Activated gamma-delta T cell treated with anti-CD3 and anti-CD28 coated beads, Interleukin-2, amount 50 U/mL, for 16 hours (primary cell): ENCODE data around the gene GDF10.

Experiments
- DNase-seq: peaks from one replicate; pipeline ENCODE4 v3.0.0-alpha.2; 2020; ENCODE audit warnings: low read depth

GDF10 gene, protein sequence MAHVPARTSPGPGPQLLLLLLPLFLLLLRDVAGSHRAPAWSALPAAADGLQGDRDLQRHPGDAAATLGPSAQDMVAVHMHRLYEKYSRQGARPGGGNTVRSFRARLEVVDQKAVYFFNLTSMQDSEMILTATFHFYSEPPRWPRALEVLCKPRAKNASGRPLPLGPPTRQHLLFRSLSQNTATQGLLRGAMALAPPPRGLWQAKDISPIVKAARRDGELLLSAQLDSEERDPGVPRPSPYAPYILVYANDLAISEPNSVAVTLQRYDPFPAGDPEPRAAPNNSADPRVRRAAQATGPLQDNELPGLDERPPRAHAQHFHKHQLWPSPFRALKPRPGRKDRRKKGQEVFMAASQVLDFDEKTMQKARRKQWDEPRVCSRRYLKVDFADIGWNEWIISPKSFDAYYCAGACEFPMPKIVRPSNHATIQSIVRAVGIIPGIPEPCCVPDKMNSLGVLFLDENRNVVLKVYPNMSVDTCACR

DNA sequence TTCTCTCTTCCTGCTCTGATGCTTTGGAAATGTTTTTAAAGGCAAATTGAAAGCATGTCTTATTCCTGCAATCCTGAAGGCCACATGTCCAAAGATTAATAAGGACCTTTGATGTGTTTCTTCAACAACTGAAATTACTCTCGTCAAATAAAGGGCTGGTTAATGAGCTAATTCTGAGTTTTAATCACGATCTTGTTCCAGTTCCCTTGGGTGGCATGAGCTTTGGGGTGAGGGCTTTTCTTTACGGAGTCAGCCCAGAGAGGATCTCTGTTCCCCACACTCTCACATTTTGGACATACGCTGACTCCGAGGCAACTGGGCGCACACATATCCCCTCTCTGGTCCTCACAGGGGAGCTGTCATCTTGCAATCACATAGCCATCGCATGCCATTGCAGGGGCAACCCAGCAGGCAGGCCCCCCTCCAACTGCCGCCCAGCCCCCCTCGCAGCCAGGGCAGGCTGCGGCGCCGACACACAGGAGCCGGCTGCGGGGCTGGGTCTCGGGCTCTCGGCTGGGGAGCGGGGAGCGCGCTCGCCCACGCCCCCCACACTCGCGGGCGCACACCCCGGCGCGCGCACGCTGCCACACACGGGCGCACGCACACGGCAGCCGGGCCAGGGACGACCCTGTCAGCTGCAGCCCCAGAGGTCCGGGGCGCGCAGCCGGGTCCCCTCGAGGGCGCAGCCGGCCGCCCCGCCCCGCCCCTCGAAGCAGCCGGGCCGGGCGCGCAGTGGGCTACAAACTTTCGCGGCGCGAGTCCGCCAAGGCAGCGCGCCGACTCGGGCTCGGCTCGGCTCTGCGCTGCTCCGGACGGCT lies at the start of gene GDF10:
Gene GDF10, plus strand, starts transcription at position 587 of the 818 bp plus-strand sequence. CDS start 455 bp downstream, outside the sequence.
- DNase-seq: no peak

DNA sequence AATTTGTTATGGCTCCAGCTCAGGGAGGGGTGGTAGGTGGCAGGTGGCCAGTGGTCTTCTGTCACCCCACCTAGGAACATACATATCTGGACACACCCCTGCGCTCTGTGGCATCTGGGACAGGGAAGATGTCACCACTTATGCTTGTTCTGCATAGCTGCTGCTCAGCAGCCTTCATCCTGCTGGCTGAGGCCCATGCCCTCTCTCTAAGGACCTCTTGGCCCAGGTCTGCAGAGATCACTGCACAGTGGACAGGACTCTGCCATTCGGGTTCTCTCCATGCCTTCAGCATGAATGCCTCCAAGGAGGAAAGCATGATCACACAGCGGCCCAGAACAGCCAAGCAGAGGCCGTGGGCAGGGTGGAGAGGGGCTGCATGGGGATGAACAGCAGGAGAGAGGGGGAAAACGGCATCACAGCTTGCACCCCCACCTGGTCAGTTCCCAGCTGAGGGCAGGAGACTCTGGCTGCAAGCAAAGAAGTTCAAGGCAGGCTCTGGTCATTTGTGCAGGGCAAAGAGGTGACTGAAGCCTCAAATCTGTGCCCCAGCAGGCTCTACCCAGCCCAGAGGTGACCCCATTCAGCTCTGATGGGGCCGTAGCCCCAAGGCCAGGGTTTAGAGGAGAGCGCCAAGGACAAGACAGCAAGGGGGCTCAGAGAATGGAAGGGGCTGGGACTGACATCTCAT lies 47.8 kb upstream of the GDF10 start:
- no peak for DNase-seq

DNA sequence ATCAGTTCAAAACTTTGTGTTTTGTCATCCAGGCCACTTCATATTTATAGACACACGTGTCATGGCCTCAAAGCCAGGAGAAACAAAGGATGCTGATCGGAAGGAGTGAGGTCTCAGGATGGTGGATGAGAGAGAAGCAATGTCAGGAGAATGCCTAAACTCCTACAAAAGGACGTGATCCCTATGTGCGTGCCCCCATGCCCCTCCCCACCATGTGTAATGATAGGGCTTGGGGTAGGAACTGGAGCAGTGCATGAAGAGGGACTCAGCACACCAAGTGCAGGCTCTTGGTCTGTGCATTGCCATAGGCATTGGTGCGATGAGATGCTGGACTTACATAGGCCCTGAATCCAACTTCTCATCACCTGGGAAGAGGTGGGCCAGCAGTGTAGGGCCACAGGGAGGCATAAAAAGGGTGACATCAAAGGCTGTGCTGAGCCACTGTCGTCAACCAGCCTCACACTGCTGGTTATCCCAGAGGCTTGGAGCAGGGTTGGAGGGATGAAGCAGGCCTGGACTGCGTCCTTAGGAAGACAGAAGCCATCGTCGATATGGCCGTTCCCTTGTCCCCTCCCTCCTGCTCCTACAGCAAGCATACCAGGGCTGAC lies 46.9 kb upstream of the GDF10 start:
- DNase-seq: no peak

DNA sequence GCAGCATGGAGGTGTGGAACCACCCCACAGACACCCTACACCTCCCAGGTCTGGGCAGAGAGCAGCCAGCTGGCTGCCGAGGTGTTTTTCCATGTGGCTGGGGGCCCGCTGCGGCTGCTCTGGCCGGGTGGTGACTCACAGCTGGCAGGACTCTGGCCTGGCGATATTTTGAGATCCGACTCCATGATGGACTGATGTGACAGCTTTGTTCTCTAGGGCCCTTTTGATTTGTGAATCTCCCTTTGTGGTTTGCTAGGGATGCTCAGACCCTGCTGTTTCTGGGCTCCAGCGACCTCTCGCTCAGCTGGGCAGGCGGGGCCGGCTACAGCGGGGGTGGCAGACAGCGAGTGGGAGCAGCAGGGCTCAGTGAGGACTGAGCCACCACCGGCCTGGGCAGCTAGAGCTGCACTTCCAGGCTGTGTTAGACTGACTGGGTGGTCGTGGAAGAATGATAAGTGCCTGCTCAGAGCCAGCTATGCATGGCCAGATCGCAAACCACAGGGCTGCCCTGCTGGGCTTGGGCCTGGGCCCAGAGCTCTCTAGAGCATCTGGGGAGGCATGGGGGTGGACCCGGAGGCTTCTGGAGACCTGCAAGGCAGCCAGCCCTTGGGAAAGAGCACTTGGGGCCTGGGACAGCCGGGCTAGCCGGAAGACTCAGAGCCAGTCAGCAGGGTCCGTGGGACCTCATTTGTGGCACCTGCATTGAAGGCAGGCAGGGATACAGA lies 46.2 kb upstream of the GDF10 start:
- DNase-seq: no peak

DNA sequence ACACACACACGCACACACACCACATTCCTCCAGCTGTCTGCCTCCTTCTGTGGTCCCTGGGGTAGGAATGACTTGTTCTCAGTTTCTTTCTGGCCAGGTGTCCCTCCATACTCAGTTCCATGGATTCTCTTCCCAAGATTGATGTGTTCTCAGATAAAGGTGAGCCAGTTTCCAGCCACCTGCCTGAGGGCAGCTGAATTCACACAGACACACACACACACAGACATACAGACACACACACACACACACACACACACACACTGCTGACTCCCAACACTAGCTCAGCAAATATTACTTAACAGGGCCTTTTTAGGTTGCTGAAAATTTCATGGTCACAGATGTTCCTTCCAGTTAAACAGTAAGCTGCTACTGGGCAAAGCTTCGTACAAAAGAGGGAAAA lies 45.4 kb upstream of the GDF10 start:
- no peak for DNase-seq

DNA sequence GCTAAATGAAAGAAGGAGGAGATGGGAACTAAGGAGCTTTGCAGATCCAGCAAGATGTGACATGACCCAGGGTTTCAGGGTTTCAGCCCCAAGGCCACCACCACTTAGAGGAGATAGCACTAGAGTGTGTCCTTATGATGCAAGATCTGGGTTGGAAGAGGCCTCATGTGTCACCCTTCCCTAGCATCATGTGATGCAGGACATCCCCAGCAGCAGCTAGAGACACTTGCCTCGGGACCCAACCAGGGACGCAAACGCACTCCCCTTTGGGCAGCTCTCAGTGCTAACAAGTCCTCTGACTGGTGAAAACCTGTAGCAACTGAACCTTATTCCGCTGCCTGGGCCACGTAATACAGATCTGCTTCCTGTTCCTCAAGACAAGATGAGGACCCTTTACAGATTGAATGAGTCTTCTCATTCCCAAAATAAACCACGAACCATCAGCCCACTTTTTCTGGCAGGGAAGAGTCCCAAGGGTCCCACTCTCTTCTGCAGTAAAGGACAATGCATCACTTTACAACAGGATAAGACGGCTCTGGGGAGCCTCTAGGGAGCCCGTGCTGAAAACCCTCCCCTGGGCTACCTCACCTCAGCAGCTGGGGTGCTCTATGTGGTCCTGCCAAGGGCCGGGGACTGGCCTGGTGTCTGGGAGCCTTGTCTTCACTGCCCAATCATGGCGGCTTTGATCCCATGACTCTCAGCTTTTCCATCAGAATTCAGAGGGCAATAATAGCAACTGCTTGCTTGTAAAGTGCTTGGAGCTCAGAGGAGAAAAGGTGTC lies 44.8 kb upstream of the GDF10 start:
- DNase-seq: no peak

DNA sequence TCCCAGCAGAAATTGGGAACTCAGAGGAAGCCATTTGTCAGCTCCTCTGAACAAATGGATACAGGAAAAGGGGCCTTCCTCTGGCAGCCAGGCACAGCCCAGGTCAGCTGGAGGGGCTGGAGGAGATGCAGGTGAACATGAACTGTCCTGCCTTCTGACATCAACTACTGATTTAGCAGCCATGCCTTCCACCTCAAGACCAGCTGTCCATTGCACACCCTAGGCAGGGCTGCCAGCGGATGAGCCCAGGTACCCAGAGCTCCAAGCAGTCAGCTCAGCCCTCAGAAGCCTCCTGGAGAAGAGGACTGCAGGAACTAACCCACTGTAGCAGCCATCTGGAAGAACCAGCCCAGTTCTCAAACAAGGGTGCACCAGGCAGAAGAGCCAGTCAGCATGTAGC lies 44.1 kb upstream of the GDF10 start:
- no peak for DNase-seq

DNA sequence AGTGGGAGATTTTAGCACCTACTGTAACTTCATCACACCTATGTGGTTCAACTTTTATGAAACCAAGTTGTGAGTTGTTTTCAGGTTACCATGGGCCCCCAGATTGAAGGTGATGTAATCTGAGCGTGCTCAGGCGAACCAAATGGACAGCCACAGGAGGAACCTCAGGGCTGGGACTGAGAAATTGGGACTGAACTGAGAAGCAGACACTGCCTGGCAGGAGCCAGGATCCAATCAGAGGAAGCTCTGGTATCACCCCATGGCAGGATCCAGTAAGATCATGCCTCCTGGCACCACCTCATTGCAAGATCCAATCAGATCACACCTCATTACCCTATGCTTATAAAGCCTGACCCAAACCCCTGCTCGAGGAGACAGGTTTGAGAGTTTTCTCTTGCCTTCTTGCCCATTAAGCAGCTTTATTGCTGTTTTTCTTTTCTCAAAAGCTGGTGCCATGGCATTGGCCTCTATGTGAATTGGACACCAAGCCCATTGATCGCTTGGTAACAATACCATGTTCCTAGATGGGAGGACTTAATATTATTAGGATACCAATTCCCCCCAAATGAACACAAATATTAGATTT lies 43.2 kb upstream of the GDF10 start:
- no peak for DNase-seq

DNA sequence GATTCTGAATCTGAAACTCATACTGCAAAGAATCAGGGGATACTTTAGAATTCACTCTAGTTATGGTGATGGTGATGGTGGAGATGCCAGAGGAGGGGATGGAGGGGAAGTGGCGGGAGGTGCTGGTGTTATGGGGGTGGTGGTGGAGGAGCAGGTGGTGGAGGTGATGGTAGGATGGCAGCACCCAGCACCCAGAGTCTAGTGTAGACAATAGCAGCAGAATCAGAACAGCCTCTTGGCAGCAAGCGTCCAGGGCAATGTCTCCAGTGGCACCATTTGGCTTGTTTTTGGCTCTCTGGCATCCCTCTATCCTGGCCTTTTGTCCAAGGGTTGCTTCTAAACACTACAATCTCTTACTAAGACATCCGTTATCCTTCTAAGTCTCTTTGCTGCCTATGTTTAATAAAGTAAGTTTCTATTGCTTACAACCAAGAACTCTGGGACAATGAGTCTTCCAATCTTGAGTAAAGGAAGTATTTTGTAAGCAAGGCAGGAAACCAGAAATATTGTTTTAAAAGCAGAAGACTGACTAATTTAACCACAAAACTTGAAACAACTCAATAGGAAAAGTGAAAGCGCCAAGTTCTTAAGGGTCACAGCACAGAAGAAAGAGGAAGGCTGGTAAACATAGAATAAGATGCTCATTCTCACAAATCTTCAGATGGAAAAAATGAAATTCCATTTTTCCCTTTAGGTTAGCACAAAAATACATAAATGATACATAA lies 42.4 kb upstream of the GDF10 start:
- no peak for DNase-seq

DNA sequence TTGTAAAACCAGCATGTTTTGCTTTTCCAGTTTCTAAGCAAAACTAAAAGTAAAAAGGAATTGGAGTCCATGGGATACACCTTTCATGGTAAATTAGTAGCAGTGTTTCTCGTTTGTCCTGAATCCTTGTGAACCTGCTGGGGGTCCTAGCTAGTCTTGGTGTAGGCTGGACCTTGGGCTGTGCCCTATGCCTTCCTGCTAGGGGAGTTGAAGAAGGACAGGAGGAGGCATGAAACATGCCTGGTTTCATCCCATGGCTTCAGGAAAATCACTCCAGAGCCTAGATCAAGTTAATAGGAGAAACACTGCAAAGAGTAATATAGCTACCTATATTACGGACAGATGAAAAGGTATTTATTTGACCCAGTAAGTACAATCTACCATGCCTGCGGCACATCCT lies 41.1 kb upstream of the GDF10 start:
- DNase-seq: no peak

DNA sequence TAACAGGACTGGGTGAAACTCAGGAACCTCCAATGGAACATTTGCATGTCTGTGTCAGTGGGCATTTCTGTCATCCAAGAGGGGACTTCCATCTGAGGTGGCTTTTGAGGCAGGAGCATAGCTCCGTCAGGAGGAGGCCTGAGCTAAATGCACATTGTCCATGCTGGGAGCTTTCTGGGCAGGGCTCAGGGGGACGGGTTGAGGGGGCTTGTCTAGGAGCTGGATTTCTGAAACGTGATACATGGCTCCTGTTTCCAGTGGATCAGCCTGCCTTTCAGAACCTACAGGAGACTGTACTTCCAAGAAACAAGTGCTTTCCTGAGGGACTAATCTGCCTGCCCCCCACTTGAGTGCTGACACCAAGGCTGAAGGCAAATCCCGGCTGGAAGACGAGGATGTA lies 40.5 kb upstream of the GDF10 start:
- DNase-seq: no peak

DNA sequence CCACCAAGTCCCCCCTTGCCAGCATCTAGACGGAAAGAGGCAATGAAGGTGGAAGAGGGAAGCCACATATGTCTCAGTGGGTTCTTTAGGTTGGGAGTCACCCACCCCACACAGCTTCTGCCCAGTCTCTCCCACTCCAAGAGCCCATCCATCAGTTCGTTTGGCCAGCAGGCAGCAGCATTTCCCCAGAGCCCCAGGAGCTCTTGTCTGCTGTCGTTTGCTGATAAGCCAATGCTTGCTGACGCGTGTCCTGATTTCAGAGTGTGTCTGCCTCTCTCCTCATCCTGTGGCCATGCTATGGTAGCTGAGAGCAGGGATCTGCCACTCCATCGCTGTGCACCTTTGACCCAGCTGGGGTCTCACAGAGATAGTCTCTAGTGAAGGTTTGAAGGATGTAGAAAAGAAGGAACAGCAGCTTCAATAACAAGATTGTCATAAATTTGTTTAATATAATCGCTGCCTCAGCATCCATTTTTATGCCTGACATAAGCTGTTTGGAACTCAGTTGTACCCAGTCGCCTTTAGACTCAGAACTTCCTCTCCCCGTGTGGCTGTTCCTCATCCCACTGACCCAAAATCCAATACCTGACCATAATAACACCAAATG lies 39.4 kb upstream of the GDF10 start:
- DNase-seq: no peak

DNA sequence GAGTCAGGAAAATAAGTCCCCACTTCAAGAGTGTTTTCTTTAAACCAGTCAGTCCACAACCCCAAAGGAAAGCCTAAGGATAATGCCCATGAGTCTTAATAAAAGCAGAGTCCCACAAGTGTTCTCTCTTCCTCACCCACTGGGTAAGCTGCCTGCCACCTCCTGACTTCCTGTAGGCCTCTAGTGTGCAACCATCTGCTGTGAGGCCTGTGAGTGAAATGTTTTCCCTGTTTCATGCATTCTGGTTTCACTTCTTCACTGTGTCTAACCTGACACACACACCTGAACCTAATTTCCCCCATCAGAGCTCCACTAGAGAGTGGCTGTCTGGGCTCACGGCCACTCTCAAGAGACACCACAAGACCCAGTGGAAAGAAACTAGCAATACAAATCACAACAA lies 38.9 kb upstream of the GDF10 start:
- DNase-seq: peak; percentile 12

DNA sequence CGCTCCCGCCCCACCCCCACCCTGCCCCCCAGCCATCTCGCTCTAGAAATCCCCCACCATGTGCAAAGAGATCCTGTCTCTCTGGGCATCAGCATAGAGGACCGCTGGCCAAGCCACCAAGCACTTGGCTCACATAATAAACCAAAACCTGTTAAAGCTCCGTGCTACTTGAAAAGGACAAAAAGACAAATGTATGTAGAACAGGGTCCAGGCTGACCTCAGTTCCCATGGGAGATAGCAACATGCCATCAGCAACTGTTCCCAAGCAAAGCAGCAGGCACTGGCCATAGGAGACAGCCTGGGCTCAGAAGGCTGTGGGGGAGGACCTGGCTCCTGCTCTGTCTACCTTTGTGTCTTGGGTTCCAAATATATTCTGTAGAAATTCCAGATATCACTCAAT lies 38.4 kb upstream of the GDF10 start:
- no peak for DNase-seq

DNA sequence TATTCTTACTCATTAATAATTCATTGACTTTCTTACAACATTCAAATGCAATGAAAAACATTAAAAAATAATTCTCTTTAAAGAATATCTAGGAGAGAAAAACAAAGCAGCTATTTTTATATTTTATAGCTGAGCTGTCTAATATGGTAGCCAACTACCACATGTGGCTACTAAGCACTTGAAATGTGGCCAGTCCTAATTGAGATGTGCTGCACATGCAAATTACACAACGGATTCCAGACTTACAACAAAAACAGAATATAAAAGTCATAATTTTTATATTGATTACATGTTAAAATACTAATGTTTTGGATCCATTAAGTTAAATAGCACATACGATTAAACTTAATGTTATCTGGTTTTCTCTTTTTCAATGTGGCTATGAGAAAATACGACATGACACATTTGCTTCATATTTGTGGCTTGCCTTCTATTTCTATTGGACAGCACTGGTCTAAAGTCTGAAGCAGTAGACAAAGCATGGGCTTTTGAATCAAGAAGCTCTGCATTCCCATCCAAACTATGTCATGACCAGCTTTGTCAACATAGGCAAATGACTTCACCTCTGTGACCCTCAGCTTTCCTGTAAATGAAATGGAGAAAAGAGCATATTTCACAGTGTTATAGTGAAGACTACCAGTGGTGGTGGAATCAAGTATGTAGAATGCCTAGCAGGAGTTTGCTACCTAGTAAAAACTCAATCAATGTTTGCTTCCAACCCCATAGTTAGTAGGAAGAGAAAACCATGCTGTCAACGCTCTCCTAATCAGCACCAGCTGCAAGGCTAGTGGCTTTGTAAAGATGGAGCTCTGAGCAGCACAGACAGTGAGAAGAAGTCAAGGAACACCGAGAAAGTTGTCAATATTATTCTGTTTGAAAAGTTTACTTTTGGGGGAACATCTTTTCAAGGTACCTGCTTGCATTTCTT lies 37.1 kb upstream of the GDF10 start:
- no peak for DNase-seq

DNA sequence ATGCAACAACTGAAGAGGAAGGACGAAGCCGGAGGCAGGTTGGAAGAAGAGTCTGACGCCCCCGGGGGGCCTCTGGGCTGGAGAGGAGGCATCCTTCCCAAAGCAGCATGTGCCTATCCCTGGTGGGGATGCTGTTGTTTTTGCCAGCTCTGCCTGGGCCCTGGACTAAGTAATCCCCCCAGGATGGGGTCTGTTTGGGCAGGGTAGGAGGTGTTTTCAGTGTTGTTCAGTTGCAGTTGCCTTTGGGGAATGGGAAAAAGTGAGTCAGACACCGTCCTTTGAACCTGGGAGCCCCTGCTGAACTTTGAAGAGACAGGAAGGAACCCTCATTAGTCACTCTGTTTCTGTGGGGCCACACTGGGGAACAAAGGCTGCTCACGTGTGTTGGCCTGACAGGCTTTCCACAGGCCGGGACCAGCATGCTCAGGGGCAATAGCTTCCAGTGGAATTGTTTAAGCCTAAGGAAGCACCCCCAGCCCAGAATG lies 35.2 kb upstream of the GDF10 start:
- peak; percentile 41 for DNase-seq

DNA sequence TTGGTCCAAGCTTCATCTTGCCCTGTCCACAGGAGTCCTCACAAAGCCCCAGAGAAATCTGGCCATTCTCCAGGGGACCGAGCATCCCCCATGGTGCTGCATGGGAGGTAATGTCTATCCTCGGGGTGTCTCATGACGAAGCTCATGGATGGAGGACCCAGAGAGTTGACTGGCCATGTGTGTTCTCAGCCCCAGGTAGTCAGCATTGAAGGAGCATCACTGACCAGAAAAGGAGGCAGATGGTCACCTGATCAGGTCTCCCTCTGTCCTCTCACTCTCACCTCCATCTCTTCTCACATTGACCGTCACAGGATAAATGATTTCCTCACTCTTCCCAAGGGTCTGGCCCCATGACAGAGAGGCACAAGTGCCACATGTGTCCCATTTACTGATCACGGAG lies 33.4 kb upstream of the GDF10 start:
- DNase-seq: no peak

DNA sequence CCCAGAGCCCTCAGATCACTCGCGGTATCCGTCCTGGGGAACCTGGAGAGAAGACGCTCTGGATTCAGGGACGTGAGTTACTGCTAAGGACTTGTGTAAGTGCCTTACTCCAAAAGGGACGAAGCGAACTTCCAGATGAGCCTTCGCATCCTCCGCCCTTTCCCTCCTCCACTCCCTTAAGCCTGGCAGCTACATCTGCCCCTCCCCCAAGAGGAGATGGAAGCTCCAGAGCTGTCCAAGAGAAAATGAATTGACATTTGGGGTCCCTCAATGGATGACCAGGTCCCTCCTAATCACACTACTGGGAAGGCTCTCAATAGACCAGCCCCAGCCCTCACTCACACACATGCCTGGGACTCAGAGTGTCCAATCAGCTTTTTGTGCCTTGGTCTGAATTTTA lies 31.3 kb upstream of the GDF10 start:
- no peak for DNase-seq
